Parathyroid adenoma (tissue), 2 donors: ENCODE data around the gene HMGCS1.

Source experiments
- H2AFZ ChIP-seq: fragments of 300-600 bp; sonication (generic); one replicate; pipeline ENCODE4 v1.7.0; 2017; ENCODE audit warnings: antibody characterized with exemption, mild to moderate bottlenecking
- H3K27ac ChIP-seq: fragments of 300-600 bp; sonication (generic); one replicate; pipeline ENCODE4 v1.7.0; 2017
- H3K27me3 ChIP-seq: fragments of 300-600 bp; sonication (generic); one replicate; pipeline ENCODE4 v1.7.0; 2017; ENCODE audit warnings: low read length; ENCODE audit not compliant: control insufficient read depth, insufficient read depth
- H3K36me3 ChIP-seq: fragments of 300-600 bp; sonication (generic); one replicate; pipeline ENCODE4 v1.7.0; 2017; ENCODE audit warnings: low read length; ENCODE audit not compliant: control insufficient read depth, insufficient read depth
- H3K4me1 ChIP-seq: fragments of 300-600 bp; sonication (generic); one replicate; pipeline ENCODE4 v1.7.0; 2017; ENCODE audit warnings: control low read depth
- H3K4me2 ChIP-seq: fragments of 300-600 bp; sonication (generic); one replicate; pipeline ENCODE4 v1.7.0; 2017; ENCODE audit warnings: low read length
- H3K4me3 ChIP-seq: fragments of 300-600 bp; sonication (generic); one replicate; pipeline ENCODE4 v1.7.0; 2017; ENCODE audit warnings: low read depth, low read length
- H3K79me2 ChIP-seq: fragments of 300-600 bp; sonication (generic); one replicate; pipeline ENCODE4 v1.7.0; 2017; ENCODE audit warnings: control low read depth
- H3K9ac ChIP-seq: fragments of 300-600 bp; sonication (generic); one replicate; pipeline ENCODE4 v1.7.0; 2017; ENCODE audit warnings: mild to moderate bottlenecking
- H3K9me3 ChIP-seq: fragments of 300-600 bp; sonication (generic); one replicate; pipeline ENCODE4 v1.7.0; 2017; ENCODE audit warnings: low read length; ENCODE audit not compliant: control insufficient read depth
- CTCF ChIP-seq: fragments of 300-600 bp; sonication (generic); IDR thresholded peaks from one replicate; pipeline ENCODE4 v1.7.0; 2017; ENCODE audit warnings: antibody characterized with exemption, mild to moderate bottlenecking
- donor health status: primary hyperparathyroidism.

Gene HMGCS1

GRCh38 chr5:43256261-43256966 lies 56.8 kb downstream of the HMGCS1 start:
- Histone ChIP-seq H3K9me3 (no peaks in the 10 kb centered on the region), H3K4me3 (no peak overlapping the region), H2AFZ (no peak overlapping the region), H3K4me2 (no peak overlapping the region), H3K9ac (no peak overlapping the region), H3K27me3 (no peaks in the 10 kb centered on the region), H3K4me1 (no peaks in the 10 kb centered on the region), H3K36me3 (no peaks in the 10 kb centered on the region), H3K79me2 (no peaks in the 10 kb centered on the region), H3K27ac (no peak overlapping the region)
- TF ChIP-seq CTCF, result no peak

- no peaks in the 10 kb centered on the region for H3K27me3 ChIP-seq
- H3K27ac ChIP-seq, result no peak overlapping the region
- no peak overlapping the region for H2AFZ ChIP-seq
- no peak for TF ChIP-seq CTCF
- H3K36me3 ChIP-seq, result no peaks in the 10 kb centered on the region
- H3K4me2 ChIP-seq, result no peak overlapping the region
- H3K9ac ChIP-seq, result no peak overlapping the region
- H3K79me2 ChIP-seq, result no peaks in the 10 kb centered on the region
- H3K4me1 ChIP-seq, result no peaks in the 10 kb centered on the region
- no peaks in the 10 kb centered on the region for H3K9me3 ChIP-seq
- no peak overlapping the region for H3K4me3 ChIP-seq
Observed at GRCh38 chr5:43255704-43256103, 57.5 kb downstream of the HMGCS1 start.

DNA sequence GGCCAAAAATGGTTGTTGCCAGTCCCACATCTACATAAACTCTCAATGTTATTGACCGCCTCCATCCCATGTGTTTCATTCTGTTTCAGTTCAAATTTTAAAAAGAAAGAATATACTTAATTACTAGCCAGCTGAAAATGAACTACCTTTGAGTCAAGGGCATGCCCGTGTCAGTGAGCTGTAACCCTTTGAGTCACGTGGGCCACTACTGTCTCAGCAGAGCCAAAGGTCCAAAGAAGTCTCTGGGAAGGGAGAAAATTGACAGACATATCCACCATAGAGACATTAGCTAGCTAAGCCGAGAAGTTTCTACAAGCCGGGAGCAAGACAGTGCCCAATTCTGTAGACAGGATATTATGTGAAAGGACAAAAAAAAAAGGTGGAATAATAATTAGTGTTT lies 61.5 kb downstream of the HMGCS1 start:
- H3K4me1 ChIP-seq, result no peaks in the 10 kb centered on the region
- no peak overlapping the region for H2AFZ ChIP-seq
- H3K36me3 ChIP-seq, result no peaks in the 10 kb centered on the region
- no peak overlapping the region for H3K4me2 ChIP-seq
- TF ChIP-seq CTCF, result no peak
- no peaks in the 10 kb centered on the region for H3K27me3 ChIP-seq
- H3K79me2 ChIP-seq, result no peaks in the 10 kb centered on the region
- H3K27ac ChIP-seq, result no peak overlapping the region
- no peaks in the 10 kb centered on the region for H3K9me3 ChIP-seq
- no peak overlapping the region for H3K4me3 ChIP-seq
- H3K9ac ChIP-seq, result no peak overlapping the region

DNA sequence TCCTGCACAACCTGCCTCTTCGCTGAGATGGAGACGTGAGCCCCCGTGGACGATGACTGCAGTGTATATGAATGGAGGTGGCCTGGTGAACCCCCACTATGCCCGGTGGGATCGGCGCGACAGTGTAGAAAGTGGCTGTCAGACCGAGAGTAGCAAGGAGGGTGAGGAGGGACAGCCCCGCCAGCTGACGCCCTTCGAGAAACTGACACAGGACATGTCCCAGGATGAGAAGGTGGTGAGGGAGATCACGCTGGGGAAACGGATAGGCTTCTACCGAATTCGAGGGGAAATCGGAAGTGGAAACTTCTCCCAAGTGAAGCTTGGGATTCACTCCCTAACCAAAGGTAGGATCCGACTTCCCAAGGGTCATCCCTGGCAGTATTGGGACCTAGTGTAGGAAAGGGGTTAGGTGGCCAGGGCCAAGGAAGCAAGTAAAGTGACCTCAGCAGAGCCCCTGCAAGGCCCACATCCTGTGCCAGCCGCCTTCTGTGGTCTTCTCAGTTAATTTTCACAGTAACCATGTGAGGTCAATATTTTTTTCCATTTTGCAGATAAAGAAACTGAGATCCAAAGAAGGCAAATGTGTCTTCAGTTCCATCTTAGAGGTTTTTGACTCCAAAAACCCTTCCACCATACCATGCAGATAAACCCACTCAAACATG lies 67.4 kb downstream of the HMGCS1 start:
- Histone ChIP-seq H3K9ac (no peak overlapping the region), H3K36me3 (no peaks in the 10 kb centered on the region), H3K9me3 (no peaks in the 10 kb centered on the region), H3K79me2 (no peaks in the 10 kb centered on the region), H3K4me1 (no peaks in the 10 kb centered on the region), H3K27me3 (no peaks in the 10 kb centered on the region), H3K4me2 (no peak overlapping the region), H3K27ac (no peak overlapping the region), H2AFZ (no peak overlapping the region), H3K4me3 (no peak overlapping the region)
- TF ChIP-seq CTCF, result no peak
